ENCODE measurements around the gene TBXAS1.

TBXAS1 gene

GRCh38 chr7:139799586-139799985 lies 29.5 kb upstream of the TBXAS1 start:
- Histone ChIP-seq H3K4me2 (ENCODE audit: low read length, poor library complexity, severe bottlenecking) (no peak overlapping the region), H3K14ac (ENCODE audit: low read length in 2 of 2) (no peak overlapping the region), H2BK12ac (ENCODE audit: low read length in 2 of 2) (no peak overlapping the region), H2BK5ac (ENCODE audit: low read depth, low read length, poor library complexity, severe bottlenecking) (no peak overlapping the region), H3K23ac (ENCODE audit: low read length in 2 of 2) (no peak overlapping the region), H3K79me1 (replicated peaks; ENCODE audit: low read length, poor library complexity, severe bottlenecking) (no peaks in the 10 kb centered on the region), H3K18ac (ENCODE audit: low read depth in 1 of 2, low read length in 2 of 2) (no peak overlapping the region), H2AK5ac (ENCODE audit: low read length, severe bottlenecking) (no peak overlapping the region), H3K4ac (ENCODE audit: low read depth in 1 of 2, low read length in 2 of 2) (no peak overlapping the region), H3K4me3 (ENCODE audit: insufficient read depth in 1 of 2, low read depth in 1 of 2, low read length in 2 of 2) (no peak overlapping the region), H3K9ac (ENCODE audit: low read length) (no peak overlapping the region), H2AFZ (ENCODE audit: low read depth, low read length) (no peak overlapping the region), H3K27me3 (ENCODE audit: control insufficient read depth in 1 of 2, insufficient read depth in 1 of 2, low read length in 2 of 2) (peaks cover 0 to 4% of the 10 kb centered on the region in 2 experiments), H2BK15ac (ENCODE audit: low read depth, poor library complexity, severe bottlenecking) (no peak overlapping the region), H3K4me1 (ENCODE audit: control insufficient read depth, insufficient read depth, low read depth, low read length) (no peaks in the 10 kb centered on the region), H4K8ac (ENCODE audit: low read length) (no peak overlapping the region), H4K91ac (ENCODE audit: low read length) (no peak overlapping the region), H3K27ac (ENCODE audit: low read length, poor library complexity, severe bottlenecking) (no peak overlapping the region), H2BK120ac (ENCODE audit: low read depth, low read length) (no peak overlapping the region), H3K36me3 (ENCODE audit: control insufficient read depth in 1 of 2, insufficient read depth in 2 of 2, low read depth in 1 of 2, low read length in 2 of 2) (peaks cover 0 to 7% of the 10 kb centered on the region in 2 experiments), H3K9me3 (ENCODE audit: control insufficient read depth, low read length) (no peaks in the 10 kb centered on the region)
- 89% methylated on average over 2 of the region's 2 CpGs for WGBS
- DNase-seq: no peak

DNA sequence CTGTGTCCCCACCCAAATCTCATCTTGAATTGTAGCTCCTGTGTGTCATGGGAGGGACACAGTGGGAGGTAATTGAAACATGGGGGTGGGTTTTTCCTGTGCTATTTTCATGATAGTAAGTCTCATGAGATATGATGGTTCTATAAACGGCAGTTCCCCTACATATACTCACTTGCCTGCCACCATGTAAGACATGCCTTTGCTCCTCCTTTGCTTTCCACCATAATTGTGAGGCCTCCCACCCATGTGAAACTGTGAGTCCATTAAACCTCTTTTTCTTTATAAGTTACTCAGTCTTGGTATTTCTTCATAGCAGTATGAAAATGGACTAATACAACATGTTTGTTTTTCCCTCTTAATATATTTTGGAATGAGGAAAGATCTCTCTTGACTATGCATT lies 24.5 kb upstream of the TBXAS1 start:
- WGBS: 100% methylated on average over 1 of the region's 1 CpG
- no peak overlapping the region for H3K14ac ChIP-seq (ENCODE audit: low read length in 2 of 2)
- H2BK120ac ChIP-seq (ENCODE audit: low read depth, low read length): no peak overlapping the region
- no peak overlapping the region for H3K4ac ChIP-seq (ENCODE audit: low read depth in 1 of 2, low read length in 2 of 2)
- no peak overlapping the region for H4K8ac ChIP-seq (ENCODE audit: low read length)
- no peak overlapping the region for H3K9ac ChIP-seq (ENCODE audit: low read length)
- H3K27me3 ChIP-seq (ENCODE audit: control insufficient read depth in 1 of 2, insufficient read depth in 1 of 2, low read length in 2 of 2): no peaks in the 10 kb centered on the region
- H3K27ac ChIP-seq (ENCODE audit: low read length, poor library complexity, severe bottlenecking): no peak overlapping the region
- H2BK5ac ChIP-seq (ENCODE audit: low read depth, low read length, poor library complexity, severe bottlenecking): no peak overlapping the region
- H3K18ac ChIP-seq (ENCODE audit: low read depth in 1 of 2, low read length in 2 of 2): no peak overlapping the region
- no peak overlapping the region for H2BK12ac ChIP-seq (ENCODE audit: low read length in 2 of 2)
- H2AK5ac ChIP-seq (ENCODE audit: low read length, severe bottlenecking): no peak overlapping the region
- H3K36me3 ChIP-seq (ENCODE audit: control insufficient read depth in 1 of 2, insufficient read depth in 2 of 2, low read depth in 1 of 2, low read length in 2 of 2): peaks cover 0 to 7% of the 10 kb centered on the region in 2 experiments
- no peak overlapping the region for H3K4me3 ChIP-seq (ENCODE audit: insufficient read depth in 1 of 2, low read depth in 1 of 2, low read length in 2 of 2)
- no peak overlapping the region for H2BK15ac ChIP-seq (ENCODE audit: low read depth, poor library complexity, severe bottlenecking)
- no peak overlapping the region for H3K23ac ChIP-seq (ENCODE audit: low read length in 2 of 2)
- no peak for DNase-seq
- no peak overlapping the region for H3K4me2 ChIP-seq (ENCODE audit: low read length, poor library complexity, severe bottlenecking)
- no peak overlapping the region for H2AFZ ChIP-seq (ENCODE audit: low read depth, low read length)
- H4K91ac ChIP-seq (ENCODE audit: low read length): no peak overlapping the region
- no peaks in the 10 kb centered on the region for H3K79me1 ChIP-seq (replicated peaks; ENCODE audit: low read length, poor library complexity, severe bottlenecking)
- peaks cover 2% of the 10 kb centered on the region for H3K4me1 ChIP-seq (ENCODE audit: control insufficient read depth, insufficient read depth, low read depth, low read length)
- no peaks in the 10 kb centered on the region for H3K9me3 ChIP-seq (ENCODE audit: control insufficient read depth, low read length)

DNA sequence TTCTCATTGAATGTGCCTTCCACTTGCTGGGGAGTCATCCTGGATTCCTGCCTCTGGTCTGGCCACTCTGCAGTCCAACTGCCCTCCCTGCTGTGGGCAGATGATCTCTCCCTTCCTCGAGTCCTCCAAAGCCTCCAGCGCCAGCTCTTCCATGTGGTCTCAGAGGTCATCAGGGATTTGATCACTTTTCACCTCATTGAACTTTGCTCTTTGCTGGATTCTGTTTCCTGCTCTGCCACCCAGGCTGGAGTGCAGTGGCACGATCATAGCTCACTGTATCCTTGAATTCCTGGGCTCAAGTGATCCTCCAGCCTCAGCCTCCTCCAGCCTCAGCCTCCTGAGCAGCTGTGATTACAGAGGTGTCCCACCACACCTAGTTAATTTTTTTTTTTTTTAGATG lies 22.1 kb upstream of the TBXAS1 start:
- Histone ChIP-seq H3K36me3 (ENCODE audit: control insufficient read depth in 1 of 2, insufficient read depth in 2 of 2, low read depth in 1 of 2, low read length in 2 of 2) (peaks cover 0 to 7% of the 10 kb centered on the region in 2 experiments), H2BK12ac (ENCODE audit: low read length in 2 of 2) (no peak overlapping the region), H2AK5ac (ENCODE audit: low read length, severe bottlenecking) (no peak overlapping the region), H3K27ac (ENCODE audit: low read length, poor library complexity, severe bottlenecking) (no peak overlapping the region), H3K9ac (ENCODE audit: low read length) (no peak overlapping the region), H2BK5ac (ENCODE audit: low read depth, low read length, poor library complexity, severe bottlenecking) (no peak overlapping the region), H3K18ac (ENCODE audit: low read depth in 1 of 2, low read length in 2 of 2) (no peak overlapping the region), H3K4me2 (ENCODE audit: low read length, poor library complexity, severe bottlenecking) (no peak overlapping the region), H3K4me3 (ENCODE audit: insufficient read depth in 1 of 2, low read depth in 1 of 2, low read length in 2 of 2) (no peak overlapping the region), H2BK15ac (ENCODE audit: low read depth, poor library complexity, severe bottlenecking) (no peak overlapping the region), H3K23ac (ENCODE audit: low read length in 2 of 2) (no peak overlapping the region), H3K9me3 (ENCODE audit: control insufficient read depth, low read length) (no peaks in the 10 kb centered on the region), H3K14ac (ENCODE audit: low read length in 2 of 2) (no peak overlapping the region), H3K79me1 (replicated peaks; ENCODE audit: low read length, poor library complexity, severe bottlenecking) (no peaks in the 10 kb centered on the region), H4K91ac (ENCODE audit: low read length) (no peak overlapping the region), H4K8ac (ENCODE audit: low read length) (no peak overlapping the region), H3K27me3 (ENCODE audit: control insufficient read depth in 1 of 2, insufficient read depth in 1 of 2, low read length in 2 of 2) (no peaks in the 10 kb centered on the region), H2BK120ac (ENCODE audit: low read depth, low read length) (no peak overlapping the region), H3K4me1 (ENCODE audit: control insufficient read depth, insufficient read depth, low read depth, low read length) (peaks cover 2% of the 10 kb centered on the region), H2AFZ (ENCODE audit: low read depth, low read length) (no peak overlapping the region), H3K4ac (ENCODE audit: low read depth in 1 of 2, low read length in 2 of 2) (no peak overlapping the region)
- 92% methylated on average over 3 of the region's 3 CpGs for WGBS
- no peak for DNase-seq

DNA sequence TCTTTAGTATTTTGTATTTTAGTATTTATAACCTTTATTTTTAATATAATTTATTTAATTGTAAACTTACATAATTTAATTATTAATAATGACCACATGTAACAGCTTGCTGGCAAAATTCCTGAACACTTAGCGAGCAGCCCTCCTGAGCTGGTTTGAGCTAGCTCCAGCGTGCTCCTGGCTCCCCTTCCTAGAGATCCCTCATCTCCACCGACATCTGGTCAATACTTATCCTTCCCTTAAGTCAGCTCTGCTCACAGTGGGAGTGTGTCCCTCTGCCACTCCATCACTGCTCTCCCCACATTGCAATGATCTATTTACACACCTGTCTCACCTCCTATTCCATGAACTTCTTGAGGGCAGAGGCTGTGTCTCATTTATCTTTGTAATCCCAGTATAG lies 20.6 kb upstream of the TBXAS1 start:
- peaks cover 2% of the 10 kb centered on the region for H3K4me1 ChIP-seq (ENCODE audit: control insufficient read depth, insufficient read depth, low read depth, low read length)
- no peak overlapping the region for H2BK120ac ChIP-seq (ENCODE audit: low read depth, low read length)
- no peak for DNase-seq
- no peak overlapping the region for H2BK12ac ChIP-seq (ENCODE audit: low read length in 2 of 2)
- H3K23ac ChIP-seq (ENCODE audit: low read length in 2 of 2): no peak overlapping the region
- H3K36me3 ChIP-seq (ENCODE audit: control insufficient read depth in 1 of 2, insufficient read depth in 2 of 2, low read depth in 1 of 2, low read length in 2 of 2): peaks cover 0 to 2% of the 10 kb centered on the region in 2 experiments
- no peak overlapping the region for H3K4me3 ChIP-seq (ENCODE audit: insufficient read depth in 1 of 2, low read depth in 1 of 2, low read length in 2 of 2)
- peak overlapping the region in 1 of 2 experiments; percentile 50 for H3K14ac ChIP-seq (ENCODE audit: low read length in 2 of 2)
- no peak overlapping the region for H2AFZ ChIP-seq (ENCODE audit: low read depth, low read length)
- no peak overlapping the region for H4K91ac ChIP-seq (ENCODE audit: low read length)
- no peak overlapping the region for H3K27ac ChIP-seq (ENCODE audit: low read length, poor library complexity, severe bottlenecking)
- no peaks in the 10 kb centered on the region for H3K79me1 ChIP-seq (replicated peaks; ENCODE audit: low read length, poor library complexity, severe bottlenecking)
- H3K9me3 ChIP-seq (ENCODE audit: control insufficient read depth, low read length): no peaks in the 10 kb centered on the region
- no peak overlapping the region for H3K4me2 ChIP-seq (ENCODE audit: low read length, poor library complexity, severe bottlenecking)
- no peak overlapping the region for H2AK5ac ChIP-seq (ENCODE audit: low read length, severe bottlenecking)
- no peak overlapping the region for H3K4ac ChIP-seq (ENCODE audit: low read depth in 1 of 2, low read length in 2 of 2)
- no peak overlapping the region for H4K8ac ChIP-seq (ENCODE audit: low read length)
- H3K27me3 ChIP-seq (ENCODE audit: control insufficient read depth in 1 of 2, insufficient read depth in 1 of 2, low read length in 2 of 2): no peaks in the 10 kb centered on the region
- WGBS: 93% methylated on average over 3 of the region's 3 CpGs
- no peak overlapping the region for H2BK15ac ChIP-seq (ENCODE audit: low read depth, poor library complexity, severe bottlenecking)
- H3K18ac ChIP-seq (ENCODE audit: low read depth in 1 of 2, low read length in 2 of 2): no peak overlapping the region
- no peak overlapping the region for H3K9ac ChIP-seq (ENCODE audit: low read length)
- H2BK5ac ChIP-seq (ENCODE audit: low read depth, low read length, poor library complexity, severe bottlenecking): no peak overlapping the region

Data from mesenchymal stem cell (in vitro differentiated cells and primary cell).